HG03432 (cell line): ENCODE data around the gene DDI2.

Experiments
- ATAC-seq: cut with Tn5 transposase; IDR thresholded peaks from one replicate; pipeline ENCODE4 v1.9.1; 2021; ENCODE audit warnings: mild to moderate bottlenecking, moderate library complexity; ENCODE audit not compliant: unreplicated experiment

DDI2 gene

GRCh38 chr1:15605398-15606383 is 11.6 kb upstream of the DDI2 start:
- no peak for ATAC-seq

GRCh38 chr1:15609631-15610030 is 7.6 kb upstream of the DDI2 start:
- no peak for ATAC-seq

GRCh38 chr1:15610167-15610566 is 7.1 kb upstream of the DDI2 start:
- no peak for ATAC-seq

GRCh38 chr1:15616373-15617172 is 685 bp upstream of the DDI2 start:
- peak; percentile 14 for ATAC-seq

- no peak for ATAC-seq
Observed at GRCh38 chr1:15618077-15618654, 908 bp downstream of the DDI2 start.

GRCh38 chr1:15618655-15619525 is 1.6 kb downstream of the DDI2 start:
- ATAC-seq: no peak

GRCh38 chr1:15620155-15620545 is 2.9 kb downstream of the DDI2 start:
- no peak for ATAC-seq

- ATAC-seq: no peak
Observed at GRCh38 chr1:15620902-15621682, 3.8 kb downstream of the DDI2 start.

- no peak for ATAC-seq
Observed at GRCh38 chr1:15621975-15622374, 4.7 kb downstream of the DDI2 start.

- no peak for ATAC-seq
Observed at GRCh38 chr1:15622712-15623373, 5.6 kb downstream of the DDI2 start.

GRCh38 chr1:15623435-15623834 is 6.2 kb downstream of the DDI2 start:
- ATAC-seq: no peak

GRCh38 chr1:15624133-15624714 is 7.0 kb downstream of the DDI2 start:
- ATAC-seq: no peak

GRCh38 chr1:15625056-15625917 is 8.0 kb downstream of the DDI2 start:
- no peak for ATAC-seq

- no peak for ATAC-seq
Observed at GRCh38 chr1:15626269-15626950, 9.2 kb downstream of the DDI2 start.

- ATAC-seq: peak; percentile 88
Observed at GRCh38 chr1:15627343-15627988, 10.2 kb downstream of the DDI2 start.

- peak; percentile 25 for ATAC-seq
Observed at GRCh38 chr1:15628003-15628402, 10.7 kb downstream of the DDI2 start.
